ENCODE results near the gene SFSWAP.

Gene SFSWAP

DNA sequence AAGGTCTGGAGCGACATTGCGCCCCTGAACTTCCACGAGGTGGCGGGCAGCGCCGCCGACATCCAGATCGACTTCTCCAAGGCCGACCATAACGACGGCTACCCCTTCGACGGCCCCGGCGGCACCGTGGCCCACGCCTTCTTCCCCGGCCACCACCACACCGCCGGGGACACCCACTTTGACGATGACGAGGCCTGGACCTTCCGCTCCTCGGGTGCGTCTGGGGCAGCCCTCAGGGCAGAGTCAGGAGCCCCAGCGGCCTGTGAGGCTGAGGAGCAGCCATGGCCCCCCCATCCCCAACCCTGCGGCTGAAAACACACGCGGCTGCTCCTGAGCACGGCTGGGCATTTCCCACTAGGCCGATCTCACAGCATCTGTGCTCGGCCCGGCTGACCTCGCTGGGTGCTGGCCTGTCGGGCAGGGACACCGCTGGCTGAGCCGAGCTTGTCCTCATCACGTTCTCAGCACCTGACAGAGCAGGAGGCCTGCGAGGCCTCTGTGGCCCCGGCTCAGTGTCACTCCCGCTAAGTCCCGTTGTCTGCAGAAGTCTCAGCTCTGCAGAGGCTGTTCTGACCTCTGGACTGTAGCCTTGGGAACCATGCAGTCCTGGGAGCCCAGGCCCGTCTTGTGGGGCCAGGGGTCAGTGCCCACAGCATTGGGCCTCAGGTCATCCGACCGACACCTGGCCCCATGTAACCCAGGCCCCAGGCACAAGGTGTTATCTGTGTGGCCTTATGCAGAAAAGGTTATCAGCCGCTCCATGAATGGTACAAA, 129.9 kb downstream of the SFSWAP start:
- no peak for DNase-seq

DNA sequence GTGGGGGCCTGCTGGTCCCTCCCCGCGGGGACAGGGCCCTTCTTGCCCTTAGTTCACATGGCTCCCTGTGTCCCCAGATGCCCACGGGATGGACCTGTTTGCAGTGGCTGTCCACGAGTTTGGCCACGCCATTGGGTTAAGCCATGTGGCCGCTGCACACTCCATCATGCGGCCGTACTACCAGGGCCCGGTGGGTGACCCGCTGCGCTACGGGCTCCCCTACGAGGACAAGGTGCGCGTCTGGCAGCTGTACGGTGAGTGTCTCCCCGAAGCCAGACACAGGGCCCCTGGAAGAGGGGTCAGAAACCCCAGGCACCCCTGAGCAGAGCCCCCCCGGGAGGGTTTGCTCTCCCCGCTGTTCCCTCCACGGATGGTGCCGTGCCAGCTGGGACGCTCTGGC, 130.7 kb downstream of the SFSWAP start:
- no peak for DNase-seq

DNA sequence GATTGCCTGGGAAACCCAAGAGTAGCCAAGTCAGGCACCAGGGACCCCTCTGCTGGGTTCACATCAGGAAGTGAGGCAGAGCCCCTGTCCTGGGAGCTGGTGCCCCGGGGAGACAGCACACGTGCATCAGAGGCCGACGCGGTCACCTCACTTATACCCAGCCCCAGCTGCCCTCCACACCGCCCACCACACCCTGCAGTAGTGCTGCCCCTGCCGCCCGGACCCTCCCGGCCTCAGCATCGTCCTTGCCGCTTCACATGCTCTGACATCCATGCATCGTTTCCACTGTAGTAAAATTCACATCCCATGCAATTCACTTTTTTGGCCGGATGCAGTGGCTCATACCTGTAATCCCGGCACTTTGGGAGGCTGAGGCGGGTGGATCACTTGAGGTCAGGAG, 131.3 kb downstream of the SFSWAP start:
- no peak for DNase-seq

DNA sequence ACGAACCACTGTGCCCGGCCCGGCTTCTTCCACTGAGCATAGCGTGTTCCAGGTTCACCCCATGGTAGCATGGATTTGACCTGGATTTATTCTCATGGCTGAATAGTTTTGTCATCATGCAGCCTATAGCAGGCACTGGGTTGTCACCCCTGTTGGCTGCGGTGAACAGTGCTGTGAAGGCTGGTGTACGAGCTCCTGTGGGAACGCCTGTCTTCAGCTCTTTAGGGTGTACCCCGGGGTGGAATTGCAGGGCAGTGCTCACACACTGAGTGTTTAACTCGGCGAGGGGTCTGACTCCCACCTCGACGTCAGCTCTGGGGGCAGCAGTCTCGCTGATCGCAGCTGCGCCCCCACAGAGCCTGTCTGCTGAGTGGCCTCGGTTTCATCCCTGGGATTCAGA, 132.6 kb downstream of the SFSWAP start:
- no peak for DNase-seq

DNA sequence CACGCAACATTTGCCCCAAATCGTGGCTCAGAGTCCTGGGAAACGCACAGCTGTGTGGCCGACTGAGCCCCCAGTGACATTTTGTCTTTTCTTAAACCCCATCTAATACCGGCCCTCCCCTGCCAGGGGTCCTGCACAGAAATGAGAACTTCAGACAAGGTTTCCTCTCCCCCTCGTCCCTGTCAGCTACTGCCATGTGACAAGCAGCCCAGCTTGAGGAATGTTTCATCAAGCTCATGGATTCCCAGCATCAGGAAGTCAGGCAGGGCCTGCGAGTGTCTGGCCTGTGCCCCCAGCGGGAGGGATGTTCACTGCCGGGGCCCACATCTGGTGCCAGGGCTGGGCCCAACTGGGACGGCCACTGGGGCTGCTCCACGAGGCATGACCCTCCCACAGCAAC, 133.2 kb downstream of the SFSWAP start:
- no peak for DNase-seq

DNA sequence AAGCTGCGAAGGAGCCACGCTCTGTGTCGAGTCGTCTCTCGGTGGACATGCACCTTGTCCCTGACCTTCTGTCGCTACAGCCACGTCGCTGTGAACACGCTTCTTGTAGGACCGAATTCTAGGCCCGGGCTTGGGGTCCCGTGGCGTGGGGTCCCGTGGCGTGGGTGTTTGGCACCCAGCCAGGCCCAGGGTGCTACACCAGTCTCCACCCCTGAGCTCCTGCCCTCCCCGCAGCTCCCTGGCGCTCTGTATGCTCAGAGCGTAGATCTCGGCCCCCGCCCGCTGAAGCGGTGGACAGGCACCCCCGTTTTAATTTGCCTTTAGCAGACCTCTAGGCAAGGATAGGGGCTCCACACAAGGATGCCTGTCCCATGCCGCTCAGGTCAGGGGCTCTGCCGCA, 133.8 kb downstream of the SFSWAP start:
- DNase-seq = no peak

DNA sequence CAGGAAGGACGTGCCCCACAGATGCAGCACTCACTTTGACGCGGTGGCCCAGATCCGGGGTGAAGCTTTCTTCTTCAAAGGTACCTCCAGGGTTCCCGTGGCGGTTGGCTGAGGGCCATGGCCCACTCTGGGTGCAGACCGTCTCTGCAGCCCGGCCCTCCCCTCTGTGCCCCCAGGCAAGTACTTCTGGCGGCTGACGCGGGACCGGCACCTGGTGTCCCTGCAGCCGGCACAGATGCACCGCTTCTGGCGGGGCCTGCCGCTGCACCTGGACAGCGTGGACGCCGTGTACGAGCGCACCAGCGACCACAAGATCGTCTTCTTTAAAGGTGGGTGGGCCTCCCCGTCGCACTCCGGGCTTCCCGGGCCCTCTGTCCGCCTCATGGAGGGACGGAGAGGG, 134.2 kb downstream of the SFSWAP start:
- no peak for DNase-seq

DNA sequence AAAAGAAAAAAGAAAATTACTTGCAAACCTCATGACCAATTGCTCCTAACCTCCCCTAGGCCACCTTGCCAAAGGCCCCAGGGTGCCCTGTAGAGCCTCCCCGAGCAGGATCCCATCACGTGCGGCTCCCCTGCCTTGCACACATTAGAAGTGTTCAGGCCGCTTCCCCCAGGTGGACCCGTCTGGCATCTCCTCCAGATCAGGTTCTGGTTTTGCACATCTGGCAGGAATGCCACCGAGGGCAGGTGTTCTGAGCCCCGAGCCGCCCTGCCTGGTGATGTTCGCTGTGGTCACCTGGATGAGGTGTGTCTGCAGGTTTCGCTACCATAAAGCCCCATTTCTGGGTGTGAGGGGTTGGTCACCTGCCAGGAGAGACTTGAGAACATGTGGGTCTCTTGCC, 136.6 kb downstream of the SFSWAP start:
- no peak for DNase-seq

DNA sequence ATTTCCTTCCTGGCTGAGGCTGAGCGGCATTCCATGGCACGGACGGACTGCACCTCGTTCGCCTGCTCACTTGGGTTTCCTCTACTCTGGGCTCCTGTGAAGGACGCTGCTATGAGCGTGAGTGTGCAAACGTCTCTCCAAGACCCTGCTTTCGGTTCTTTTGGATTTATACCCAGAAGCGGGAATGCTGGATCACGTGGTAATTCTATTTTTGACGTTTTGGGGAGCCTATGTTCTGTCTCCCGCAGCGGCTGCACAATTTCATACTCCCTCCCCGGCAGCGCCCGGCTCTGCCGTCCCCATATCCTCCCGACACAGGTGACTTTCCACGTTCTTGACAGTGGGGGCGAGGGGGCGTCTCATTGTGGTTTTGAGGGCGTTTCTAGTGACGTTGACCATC, 137.9 kb downstream of the SFSWAP start:
- no peak for DNase-seq
